ENCODE results near the gene KCNIP3. TPM values are rescaled to one million over a fixed set of nuclear protein-coding genes. Genes with fewer than 3 reads are reported as not detected.

KCNIP3 gene
- total RNA-seq, 1 donor from 2014 or later = 7.3 TPM

DNA sequence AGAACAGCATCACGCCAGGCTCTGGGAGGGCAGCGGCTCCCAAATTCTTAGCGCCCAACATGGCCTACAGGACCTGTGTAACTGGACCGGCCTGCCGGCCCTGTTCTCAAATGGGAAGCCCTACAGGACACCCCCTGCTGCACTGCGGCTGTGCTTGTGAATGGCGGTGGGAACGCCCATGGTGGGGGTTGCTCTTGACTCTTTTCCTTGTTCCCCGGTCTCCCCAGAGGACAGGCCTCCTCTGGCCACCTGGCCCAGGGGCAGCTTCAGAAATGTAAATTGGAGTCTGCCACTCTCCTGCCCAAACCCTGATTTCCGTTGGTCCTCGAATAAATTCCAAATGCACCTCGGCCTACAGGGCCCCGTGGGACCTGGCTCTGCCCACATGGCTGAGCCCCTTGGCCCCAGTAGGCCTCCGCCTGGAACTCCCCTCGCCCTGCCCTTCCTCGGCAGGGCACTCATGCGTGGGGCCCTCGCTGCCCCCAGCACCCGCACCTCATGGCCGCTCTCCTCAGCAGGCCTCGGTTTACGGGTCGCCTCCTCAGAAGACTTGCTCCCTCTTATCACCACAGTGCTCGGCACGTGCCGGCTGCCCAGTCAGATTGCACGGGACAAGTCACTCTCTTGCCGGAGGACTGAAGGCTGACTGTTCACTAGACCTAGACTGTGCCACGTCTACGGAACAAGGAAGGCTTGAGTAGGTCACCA lies 29.4 kb downstream of the KCNIP3 start:
- Mint-ChIP-seq H3K27me3 (ENCODE audit: unreplicated experiment) (peaks cover 6% of the 10 kb centered on the region), H3K4me3 (ENCODE audit: unreplicated experiment) (no peak overlapping the region), H3K27ac (ENCODE audit: unreplicated experiment) (no peak overlapping the region), H3K4me1 (ENCODE audit: low read depth, unreplicated experiment) (no peaks in the 10 kb centered on the region), H3K9me3 (ENCODE audit: unreplicated experiment) (peaks cover 7% of the 10 kb centered on the region), H3K36me3 (ENCODE audit: unreplicated experiment) (no peaks in the 10 kb centered on the region)
- no peak for DNase-seq
- TF ChIP-seq, protein P1, sequence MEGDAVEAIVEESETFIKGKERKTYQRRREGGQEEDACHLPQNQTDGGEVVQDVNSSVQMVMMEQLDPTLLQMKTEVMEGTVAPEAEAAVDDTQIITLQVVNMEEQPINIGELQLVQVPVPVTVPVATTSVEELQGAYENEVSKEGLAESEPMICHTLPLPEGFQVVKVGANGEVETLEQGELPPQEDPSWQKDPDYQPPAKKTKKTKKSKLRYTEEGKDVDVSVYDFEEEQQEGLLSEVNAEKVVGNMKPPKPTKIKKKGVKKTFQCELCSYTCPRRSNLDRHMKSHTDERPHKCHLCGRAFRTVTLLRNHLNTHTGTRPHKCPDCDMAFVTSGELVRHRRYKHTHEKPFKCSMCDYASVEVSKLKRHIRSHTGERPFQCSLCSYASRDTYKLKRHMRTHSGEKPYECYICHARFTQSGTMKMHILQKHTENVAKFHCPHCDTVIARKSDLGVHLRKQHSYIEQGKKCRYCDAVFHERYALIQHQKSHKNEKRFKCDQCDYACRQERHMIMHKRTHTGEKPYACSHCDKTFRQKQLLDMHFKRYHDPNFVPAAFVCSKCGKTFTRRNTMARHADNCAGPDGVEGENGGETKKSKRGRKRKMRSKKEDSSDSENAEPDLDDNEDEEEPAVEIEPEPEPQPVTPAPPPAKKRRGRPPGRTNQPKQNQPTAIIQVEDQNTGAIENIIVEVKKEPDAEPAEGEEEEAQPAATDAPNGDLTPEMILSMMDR (IDR thresholded peaks at IDR 0.05; ENCODE audit: partially characterized antibody, unreplicated experiment) = no peak

DNA sequence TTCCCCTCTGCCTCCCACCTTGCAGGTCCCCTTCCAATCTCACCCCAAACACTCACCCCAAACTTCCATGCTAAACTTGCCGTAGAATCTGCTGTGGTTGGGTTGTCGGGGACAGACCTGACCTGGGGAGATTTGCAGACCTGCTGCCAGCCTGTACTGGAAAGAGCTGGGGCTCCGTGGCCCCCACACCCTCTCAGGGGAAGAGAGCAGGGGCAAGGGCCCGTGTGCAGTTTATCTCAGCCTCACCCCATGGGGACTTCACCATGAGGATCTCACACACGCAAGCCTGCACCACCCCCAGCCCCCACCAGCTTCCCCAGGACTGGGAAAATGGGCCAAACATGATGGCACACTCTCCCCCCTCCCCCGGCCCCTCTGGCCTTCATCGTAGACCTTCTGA lies 30.7 kb downstream of the KCNIP3 start:
- Mint-ChIP-seq H3K4me1 (ENCODE audit: low read depth, unreplicated experiment) (no peaks in the 10 kb centered on the region), H3K27ac (ENCODE audit: unreplicated experiment) (no peak overlapping the region), H3K4me3 (ENCODE audit: unreplicated experiment) (no peak overlapping the region), H3K36me3 (ENCODE audit: unreplicated experiment) (no peaks in the 10 kb centered on the region), H3K27me3 (ENCODE audit: unreplicated experiment) (peaks cover 4% of the 10 kb centered on the region), H3K9me3 (ENCODE audit: unreplicated experiment) (peaks cover 7% of the 10 kb centered on the region)
- TF ChIP-seq, protein P1 (IDR thresholded peaks at IDR 0.05; ENCODE audit: partially characterized antibody, unreplicated experiment) = no peak
- DNase-seq = no peak

DNA sequence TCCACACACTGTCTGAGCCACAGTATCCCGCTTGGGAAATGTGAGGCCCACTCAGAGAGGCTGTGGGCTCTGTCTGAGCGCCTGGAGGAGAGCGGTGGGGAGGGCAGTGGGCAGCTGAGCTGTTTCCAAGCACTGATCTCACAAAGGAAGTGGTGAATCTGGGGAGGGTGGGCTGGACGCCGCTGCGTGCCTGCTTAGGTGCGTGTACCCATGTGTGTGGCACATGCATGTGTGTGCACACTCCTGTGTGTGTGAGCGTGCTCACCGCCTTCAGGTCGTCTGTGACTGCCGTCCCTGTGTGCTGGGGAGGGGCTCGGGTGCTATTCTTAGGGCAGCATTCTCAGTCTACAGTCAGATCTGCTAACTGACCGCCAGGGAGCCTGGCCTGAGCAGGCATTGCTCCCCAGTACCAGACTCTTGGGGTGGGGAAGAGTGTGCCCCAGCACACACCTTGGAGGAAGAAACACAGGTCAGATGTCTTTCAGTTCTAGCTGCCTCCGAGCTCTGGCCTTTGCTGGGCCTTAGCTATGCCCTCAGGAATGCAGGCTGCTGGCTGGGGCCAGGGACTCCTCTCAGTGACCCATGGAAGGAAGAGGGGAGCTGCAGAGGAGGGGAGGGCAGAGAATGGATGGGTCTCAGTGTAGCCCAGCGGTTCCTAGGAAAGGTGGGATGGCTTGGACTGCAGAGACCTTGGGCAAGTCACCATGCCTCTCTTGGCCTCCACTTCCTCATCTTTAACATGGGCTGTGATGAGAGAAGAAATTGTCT lies 31.4 kb downstream of the KCNIP3 start:
- H3K27ac Mint-ChIP-seq (ENCODE audit: unreplicated experiment) = no peak overlapping the region
- H3K36me3 Mint-ChIP-seq (ENCODE audit: unreplicated experiment) = no peaks in the 10 kb centered on the region
- no peaks in the 10 kb centered on the region for H3K4me1 Mint-ChIP-seq (ENCODE audit: low read depth, unreplicated experiment)
- no peak overlapping the region for H3K4me3 Mint-ChIP-seq (ENCODE audit: unreplicated experiment)
- H3K9me3 Mint-ChIP-seq (ENCODE audit: unreplicated experiment) = peaks cover 7% of the 10 kb centered on the region
- DNase-seq = no peak
- peaks cover 4% of the 10 kb centered on the region for H3K27me3 Mint-ChIP-seq (ENCODE audit: unreplicated experiment)
- TF ChIP-seq, protein P1 (IDR thresholded peaks at IDR 0.05; ENCODE audit: partially characterized antibody, unreplicated experiment) = no peak

DNA sequence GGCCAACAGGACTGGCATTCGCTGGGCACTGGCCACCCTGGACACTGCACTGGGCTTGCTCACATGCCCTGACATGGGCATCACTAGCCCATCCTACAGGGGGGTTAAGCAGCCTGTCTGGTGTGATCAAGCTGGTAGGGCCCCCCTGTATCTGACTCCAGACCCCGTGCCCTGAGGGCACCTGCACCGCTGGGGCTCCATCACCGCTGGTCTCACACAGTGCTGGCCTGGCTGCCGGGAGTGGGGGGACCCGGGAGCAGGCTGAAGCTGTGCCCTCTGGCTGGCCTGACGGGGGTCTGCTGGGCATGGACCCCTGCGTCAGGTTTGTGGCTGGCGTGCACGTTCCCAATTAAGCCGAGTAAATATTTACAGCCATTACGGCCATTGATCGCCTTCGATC lies 32.3 kb downstream of the KCNIP3 start:
- no peak overlapping the region for H3K27ac Mint-ChIP-seq (ENCODE audit: unreplicated experiment)
- TF ChIP-seq, protein P1 (IDR thresholded peaks at IDR 0.05; ENCODE audit: partially characterized antibody, unreplicated experiment) = no peak
- no peaks in the 10 kb centered on the region for H3K4me1 Mint-ChIP-seq (ENCODE audit: low read depth, unreplicated experiment)
- no peaks in the 10 kb centered on the region for H3K36me3 Mint-ChIP-seq (ENCODE audit: unreplicated experiment)
- no peak for DNase-seq
- peaks cover 6% of the 10 kb centered on the region for H3K27me3 Mint-ChIP-seq (ENCODE audit: unreplicated experiment)
- no peak overlapping the region for H3K4me3 Mint-ChIP-seq (ENCODE audit: unreplicated experiment)
- H3K9me3 Mint-ChIP-seq (ENCODE audit: unreplicated experiment) = peaks cover 7% of the 10 kb centered on the region
